ENCODE results near the gene MSX1.

Gene MSX1

GRCh38 chr4:4847011-4847410, 12.5 kb upstream of the MSX1 start:
- in situ Hi-C loops (cut with HindIII; ENCODE audit: low sequenced_read_pairs) = no loop called here
- no peak for TF ChIP-seq CTCF (IDR thresholded peaks at IDR 0.05; ENCODE audit: low read depth, low read length)
- no peak overlapping the region for H3K4me3 ChIP-seq (ENCODE audit: low read depth, low read length)
- DNase-seq (ENCODE audit: low read depth, low spot score) = no peak

GRCh38 chr4:4848540-4848939, 10.9 kb upstream of the MSX1 start:
- no peak for TF ChIP-seq CTCF (IDR thresholded peaks at IDR 0.05; ENCODE audit: low read depth, low read length)
- in situ Hi-C loops (cut with HindIII; ENCODE audit: low sequenced_read_pairs) = no loop called here
- DNase-seq (ENCODE audit: low read depth, low spot score) = no peak
- no peak overlapping the region for H3K4me3 ChIP-seq (ENCODE audit: low read depth, low read length)

- in situ Hi-C loops (cut with HindIII; ENCODE audit: low sequenced_read_pairs) = no loop called here
- H3K4me3 ChIP-seq (ENCODE audit: low read depth, low read length) = no peak overlapping the region
- TF ChIP-seq CTCF (IDR thresholded peaks at IDR 0.05; ENCODE audit: low read depth, low read length) = no peak
- no peak for DNase-seq (ENCODE audit: low read depth, low spot score)
These were observed 10.4 kb upstream of the MSX1 start for GRCh38 chr4:4849106-4849505.

- no peak for TF ChIP-seq CTCF (IDR thresholded peaks at IDR 0.05; ENCODE audit: low read depth, low read length)
- in situ Hi-C loops (cut with HindIII; ENCODE audit: low sequenced_read_pairs) = no loop called here
- DNase-seq (ENCODE audit: low read depth, low spot score) = no peak
- no peak overlapping the region for H3K4me3 ChIP-seq (ENCODE audit: low read depth, low read length)
These were observed 9.8 kb upstream of the MSX1 start for GRCh38 chr4:4849524-4850193.

- no peak for TF ChIP-seq CTCF (IDR thresholded peaks at IDR 0.05; ENCODE audit: low read depth, low read length)
- no peak overlapping the region for H3K4me3 ChIP-seq (ENCODE audit: low read depth, low read length)
- DNase-seq (ENCODE audit: low read depth, low spot score) = no peak
- in situ Hi-C loops (cut with HindIII; ENCODE audit: low sequenced_read_pairs) = no loop called here
These were observed 8.4 kb upstream of the MSX1 start for GRCh38 chr4:4851081-4851480.

- no peak for DNase-seq (ENCODE audit: low read depth, low spot score)
- in situ Hi-C loops (cut with HindIII; ENCODE audit: low sequenced_read_pairs) = no loop called here
- no peak overlapping the region for H3K4me3 ChIP-seq (ENCODE audit: low read depth, low read length)
- no peak for TF ChIP-seq CTCF (IDR thresholded peaks at IDR 0.05; ENCODE audit: low read depth, low read length)
These were observed 7.6 kb upstream of the MSX1 start for GRCh38 chr4:4851906-4852305.
